Measurements from ENCODE around the gene ERLEC1. TPM values are rescaled to one million over a fixed set of nuclear protein-coding genes. Genes with fewer than 3 reads are reported as not detected.

Gene ERLEC1
- total RNA-seq, 2 experiments from 2014 or later: 22.7 to 26.4 TPM

DNA sequence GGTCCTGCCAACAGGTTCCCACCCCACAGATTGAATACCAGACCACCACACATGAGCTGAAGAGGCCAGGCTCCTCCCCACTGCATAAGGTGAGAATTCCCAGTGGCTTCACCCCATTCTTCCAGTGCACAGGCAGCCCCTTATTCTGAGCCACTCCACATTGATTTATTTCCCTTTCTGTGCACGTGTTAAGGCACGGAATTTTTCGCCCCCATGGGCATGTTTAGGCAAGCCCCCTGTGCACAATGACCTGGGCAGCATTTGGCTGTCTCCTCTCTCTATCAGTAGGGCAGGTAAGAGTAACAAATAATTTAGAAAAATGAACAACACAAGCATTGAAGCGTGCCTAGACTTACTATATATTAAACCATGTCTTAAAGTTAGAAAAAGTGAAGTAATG, 34.5 kb upstream of the ERLEC1 start:
- no peak overlapping the region for H3K27ac ChIP-seq (ENCODE audit: low read depth, low read length, poor library complexity, severe bottlenecking)
- ChIA-PET CTCF (ENCODE audit: unreplicated experiment) (no interaction called here), POLR2A (interaction anchor here (1.4 kb wide), 1 partner anchor 16 kb away, joined by 5 read pairs; the partner anchor contains the start of gene CHAC2)
- TF ChIP-seq CTCF (conservative IDR thresholded peaks at IDR 0.05; ENCODE audit: low read length) (no peak), EZH2phosphoT487 (IDR thresholded peaks at IDR 0.05; ENCODE audit: borderline replicate concordance, low read depth, low read length) (no peak)
- H3K9me3 ChIP-seq (ENCODE audit: low read length): no peaks in the 10 kb centered on the region
- DNase-seq (ENCODE audit: low spot score): no peak
- H3K79me2 ChIP-seq (ENCODE audit: insufficient read depth, low read depth, low read length): no peaks in the 10 kb centered on the region
- H3K4me3 ChIP-seq (ENCODE audit: low read depth, low read length, poor library complexity, severe bottlenecking): no peak overlapping the region
- no TSS peak for BruUV-seq (replicated peaks)
- intact Hi-C loops (cut with micrococcal nuclease; ENCODE audit: unreplicated experiment): no loop called here
- peaks cover 47% of the 10 kb centered on the region for H3K36me3 ChIP-seq (ENCODE audit: insufficient read depth, low read length)
- H3K4me1 ChIP-seq (ENCODE audit: insufficient read depth, low read length, poor library complexity, severe bottlenecking): no peaks in the 10 kb centered on the region
- H3K4me2 ChIP-seq (ENCODE audit: low read length): no peak overlapping the region
- H3K9me2 ChIP-seq (ENCODE audit: insufficient read depth, low read length): no peaks in the 10 kb centered on the region
- 0 out of 2 replicates have a peak, but pooled peaks cover 3% of the 10 kb centered on the region for H4K20me1 ChIP-seq (ENCODE audit: insufficient read depth, low read length)
- no peak overlapping the region for H2AFZ ChIP-seq (ENCODE audit: low read length)

DNA sequence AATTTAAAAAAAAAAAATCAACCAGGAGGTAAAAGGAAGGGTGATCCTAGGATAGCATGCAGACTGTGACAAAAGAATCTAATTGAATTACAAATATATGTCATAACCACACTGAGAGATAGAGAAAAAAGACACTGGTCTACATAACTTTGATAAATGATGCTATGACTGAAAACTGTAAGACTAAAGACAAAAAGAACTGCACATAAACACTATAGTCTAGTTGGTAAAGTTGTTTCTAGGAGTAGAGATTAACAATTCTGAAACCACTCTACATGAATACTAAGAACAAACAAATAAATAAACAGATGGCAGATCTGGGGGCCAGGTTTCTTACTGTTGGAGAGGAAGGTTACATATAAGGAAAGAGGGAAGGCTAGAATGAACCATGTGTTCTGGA, 33.8 kb upstream of the ERLEC1 start:
- H3K4me3 ChIP-seq (ENCODE audit: low read depth, low read length, poor library complexity, severe bottlenecking): no peak overlapping the region
- no peaks in the 10 kb centered on the region for H3K4me1 ChIP-seq (ENCODE audit: insufficient read depth, low read length, poor library complexity, severe bottlenecking)
- no peak for TF ChIP-seq EZH2phosphoT487 (IDR thresholded peaks at IDR 0.05; ENCODE audit: borderline replicate concordance, low read depth, low read length)
- no peak for TF ChIP-seq CTCF (conservative IDR thresholded peaks at IDR 0.05; ENCODE audit: low read length)
- H3K4me2 ChIP-seq (ENCODE audit: low read length): no peak overlapping the region
- no peak for DNase-seq (ENCODE audit: low spot score)
- BruUV-seq (replicated peaks): no TSS peak
- no peaks in the 10 kb centered on the region for H3K9me2 ChIP-seq (ENCODE audit: insufficient read depth, low read length)
- H3K27ac ChIP-seq (ENCODE audit: low read depth, low read length, poor library complexity, severe bottlenecking): no peak overlapping the region
- H2AFZ ChIP-seq (ENCODE audit: low read length): no peak overlapping the region
- H3K36me3 ChIP-seq (ENCODE audit: insufficient read depth, low read length): peaks cover 42% of the 10 kb centered on the region
- POLR2A ChIA-PET: no interaction called here
- no peaks in the 10 kb centered on the region for H3K79me2 ChIP-seq (ENCODE audit: insufficient read depth, low read depth, low read length)
- CTCF ChIA-PET (ENCODE audit: unreplicated experiment): no interaction called here
- intact Hi-C loops (cut with micrococcal nuclease; ENCODE audit: unreplicated experiment): no loop called here
- H4K20me1 ChIP-seq (ENCODE audit: insufficient read depth, low read length): 0 out of 2 replicates have a peak, but pooled peaks cover 3% of the 10 kb centered on the region
- no peaks in the 10 kb centered on the region for H3K9me3 ChIP-seq (ENCODE audit: low read length)

DNA sequence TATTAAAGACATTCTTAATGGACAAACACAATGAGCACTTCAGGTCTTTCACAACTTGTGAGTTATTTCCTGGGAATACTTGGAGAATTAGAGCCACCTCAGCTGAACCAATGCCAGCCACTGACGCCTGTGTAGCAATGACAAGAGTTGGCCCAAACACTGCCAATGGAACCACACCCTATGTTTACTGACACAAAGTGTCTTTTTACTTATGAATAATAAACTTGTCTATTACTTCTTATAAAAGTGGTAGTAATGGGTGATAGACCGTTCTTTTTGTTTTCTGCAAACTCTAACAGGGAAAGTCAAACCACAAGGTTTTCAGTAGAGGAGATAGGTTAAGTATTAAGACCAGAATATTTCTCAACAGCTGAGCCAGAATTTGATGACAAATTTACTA, 31.7 kb upstream of the ERLEC1 start:
- Histone ChIP-seq H3K79me2 (ENCODE audit: insufficient read depth, low read depth, low read length) (no peaks in the 10 kb centered on the region), H3K36me3 (ENCODE audit: insufficient read depth, low read length) (peaks cover 25% of the 10 kb centered on the region), H3K4me3 (ENCODE audit: low read depth, low read length, poor library complexity, severe bottlenecking) (no peak overlapping the region), H2AFZ (ENCODE audit: low read length) (no peak overlapping the region), H3K9me3 (ENCODE audit: low read length) (no peaks in the 10 kb centered on the region), H3K27ac (ENCODE audit: low read depth, low read length, poor library complexity, severe bottlenecking) (no peak overlapping the region), H4K20me1 (ENCODE audit: insufficient read depth, low read length) (0 out of 2 replicates have a peak, but pooled peaks cover 3% of the 10 kb centered on the region), H3K4me2 (ENCODE audit: low read length) (no peak overlapping the region), H3K4me1 (ENCODE audit: insufficient read depth, low read length, poor library complexity, severe bottlenecking) (no peaks in the 10 kb centered on the region), H3K9me2 (ENCODE audit: insufficient read depth, low read length) (no peaks in the 10 kb centered on the region)
- TF ChIP-seq EZH2phosphoT487 (IDR thresholded peaks at IDR 0.05; ENCODE audit: borderline replicate concordance, low read depth, low read length) (no peak), CTCF (conservative IDR thresholded peaks at IDR 0.05; ENCODE audit: low read length) (no peak)
- BruUV-seq (replicated peaks): no TSS peak
- CTCF ChIA-PET (ENCODE audit: unreplicated experiment): no interaction called here
- DNase-seq (ENCODE audit: low spot score): no peak
- intact Hi-C loops (cut with micrococcal nuclease; ENCODE audit: unreplicated experiment): no loop called here
- POLR2A ChIA-PET: interaction anchor here (0.6 kb wide), 1 partner anchor 22 kb away, joined by 3 read pairs; no protein-coding TSS in a partner anchor
